Stimulated activated CD8-positive, alpha-beta memory T cell treated with anti-CD3 and anti-CD28 coated beads, Interleukin-2, amount 100 ng/mL, for 48 hours (primary cell): ENCODE results near the gene ANKRD34C.
"Not testable (repeated sequence)": the region's sequence is repeated elsewhere in the genome, so short reads cannot be mapped to it uniquely, and the experiment has no call there.

Experiments
- DNase-seq, 2 donors: peaks; one replicate each; pipeline ENCODE4 v3.0.0-alpha.2; 2020; ENCODE audit warnings: low read depth in 2 of 2

Gene ANKRD34C

GRCh38 chr15:79310985-79311900 lies 28.7 kb downstream of the ANKRD34C start, which contains the start of gene TMED3:
TSS of gene TMED3 (plus strand) at chr15:79311112. CDS start at chr15:79311250, 138 bp downstream.
- peak; percentile 72 to 77 for DNase-seq

- no peak for DNase-seq
Observed at GRCh38 chr15:79311901-79312553, 29.5 kb downstream of the ANKRD34C start.

- DNase-seq = no peak
Observed at GRCh38 chr15:79314186-79314585, 31.7 kb downstream of the ANKRD34C start.

- DNase-seq = no peak
Observed at GRCh38 chr15:79314811-79315210, 32.3 kb downstream of the ANKRD34C start.

GRCh38 chr15:79315623-79316328 lies 33.3 kb downstream of the ANKRD34C start:
- DNase-seq = no peak

GRCh38 chr15:79316864-79317263 lies 34.3 kb downstream of the ANKRD34C start:
- no peak for DNase-seq

- DNase-seq = not testable (repeated sequence)
Observed at GRCh38 chr15:79319973-79320372, 37.5 kb downstream of the ANKRD34C start.

- DNase-seq = no peak
Observed at GRCh38 chr15:79321876-79322275, 39.4 kb downstream of the ANKRD34C start.

- DNase-seq = no peak
Observed at GRCh38 chr15:79322306-79322705, 39.8 kb downstream of the ANKRD34C start.

- no peak for DNase-seq
Observed at GRCh38 chr15:79322945-79323344, 40.4 kb downstream of the ANKRD34C start.

- DNase-seq = no peak
Observed at GRCh38 chr15:79329171-79329611, 46.7 kb downstream of the ANKRD34C start.
